Neural cell (in vitro differentiated cells): ENCODE results near the gene MGST1.

Source experiments
- CTCF ChIP-seq: fragments of 450-650 bp; IDR thresholded peaks from 2 replicates; pipeline ENCODE4 v1.5.1; 2014; ENCODE audit warnings: antibody characterized with exemption, mild to moderate bottlenecking, moderate library complexity; ENCODE audit not compliant: poor library complexity, severe bottlenecking
- EP300 ChIP-seq: fragments of 450-650 bp; conservative IDR thresholded peaks from 2 replicates; pipeline ENCODE4 v1.6.1; 2014; ENCODE audit warnings: antibody characterized with exemption, mild to moderate bottlenecking, moderate library complexity; ENCODE audit not compliant: poor library complexity, severe bottlenecking
- EZH2 ChIP-seq: fragments of 200-600, 300-800 bp; shearing (Covaris generic), sonication (generic); IDR thresholded peaks from 2 replicates; pipeline ENCODE4 v1.6.1; 2014; ENCODE audit warnings: antibody characterized with exemption, low read length, borderline replicate concordance, mild to moderate bottlenecking; ENCODE audit not compliant: insufficient read depth, poor library complexity, severe bottlenecking
- POLR2AphosphoS5 ChIP-seq: IDR thresholded peaks from 2 replicates; pipeline ENCODE4 v1.6.1; 2012
- REST ChIP-seq: IDR thresholded peaks from 2 replicates; pipeline ENCODE4 v1.6.1; 2012; ENCODE audit warnings: borderline replicate concordance
- TAF1 ChIP-seq: IDR thresholded peaks from 2 replicates; pipeline ENCODE4 v1.6.1; 2012; ENCODE audit warnings: low read depth

- TF ChIP-seq CTCF = no peak
- no peak for TF ChIP-seq EP300
- no peak for TF ChIP-seq EZH2
- TF ChIP-seq TAF1 = no peak
- TF ChIP-seq POLR2AphosphoS5 = no peak
- TF ChIP-seq REST = no peak
Observed at GRCh38 chr12:16300736-16301135, 46.7 kb upstream of the MGST1 start.
